CD4-positive, alpha-beta memory T cell (primary cell): Measurements from ENCODE around the gene KHSRP. TPM values are rescaled to one million over a fixed set of nuclear protein-coding genes. Genes with fewer than 3 reads are reported as not detected.
A peak's percentile ranks its signal among the peaks of the same experiment; 100 is the strongest.

Source experiments
- CTCF ChIA-PET: fragments of 350-600 bp; sonication (Branson Sonifier 250); formaldehyde crosslinking; loops from one replicate; lab custom pipeline; 2021; ENCODE audit warnings: inconsistent platforms; ENCODE audit not compliant: partially characterized antibody; lab: Charles Lee
- POLR2A ChIA-PET: fragments of 350-600 bp; sonication (Branson Sonifier 250); formaldehyde crosslinking; loops from one replicate; lab custom pipeline; 2021; ENCODE audit not compliant: partially characterized antibody; lab: Charles Lee
- DNase-seq, 5 donors: peaks; one replicate each; pipeline versions ENCODE4 v3.0.0 to v3.0.0-alpha.2; 2020 to 2022; ENCODE audit warnings: mixed read lengths in 1 of 5
- H3K27ac ChIP-seq: one replicate; pipeline ENCODE4 v1.7.0; 2013; ENCODE audit warnings: low read depth, low read length
- H3K27me3 ChIP-seq: 2 replicates; pipeline ENCODE4 v1.7.0; 2013; ENCODE audit warnings: mild to moderate bottlenecking, low read length, moderate library complexity; ENCODE audit not compliant: insufficient read depth
- H3K36me3 ChIP-seq: 2 replicates; pipeline ENCODE4 v1.7.0; 2013; ENCODE audit warnings: mild to moderate bottlenecking, low read length, moderate library complexity; ENCODE audit not compliant: insufficient read depth
- H3K4me1 ChIP-seq: 2 replicates; pipeline ENCODE4 v1.7.0; 2013; ENCODE audit warnings: mild to moderate bottlenecking, low read length, moderate library complexity; ENCODE audit not compliant: insufficient read depth
- H3K4me3 ChIP-seq, 2 donors: one replicate each; pipeline ENCODE4 v1.7.0; 2013; ENCODE audit warnings: low read length in 2 of 2, mild to moderate bottlenecking in 1 of 2
- H3K9me3 ChIP-seq, 2 donors: one replicate each; pipeline ENCODE4 v1.7.0; 2013; ENCODE audit warnings: low read length in 2 of 2, control low read depth in 1 of 2; ENCODE audit not compliant: control insufficient read depth in 1 of 2
- H3K27ac Mint-ChIP-seq, 7 donors: one replicate each; pipeline ENCODE4 v1.8.0; 2020 to 2021; ENCODE audit warnings: mixed read lengths in 7 of 7, mild to moderate bottlenecking in 6 of 7, inconsistent platforms in 3 of 7, moderate library complexity in 3 of 7
- H3K27me3 Mint-ChIP-seq, 2 donors: one replicate each; pipeline ENCODE4 v1.8.0; 2020 to 2021; ENCODE audit warnings: mixed read lengths in 2 of 2
- H3K36me3 Mint-ChIP-seq, 2 donors: one replicate each; pipeline ENCODE4 v1.8.0; 2020 to 2021; ENCODE audit warnings: mixed read lengths in 2 of 2, inconsistent platforms in 1 of 2, mild to moderate bottlenecking in 1 of 2
- H3K4me1 Mint-ChIP-seq, 4 donors: one replicate each; pipeline ENCODE4 v1.8.0; 2020 to 2021; ENCODE audit warnings: mixed read lengths in 4 of 4, mild to moderate bottlenecking in 1 of 4
- H3K4me3 Mint-ChIP-seq, 8 donors: one replicate each; pipeline ENCODE4 v1.8.0; 2020 to 2021; ENCODE audit warnings: mixed read lengths in 8 of 8, mild to moderate bottlenecking in 7 of 8, moderate library complexity in 6 of 8, inconsistent platforms in 3 of 8
- H3K9me3 Mint-ChIP-seq, 8 donors: one replicate each; pipeline ENCODE4 v1.8.0; 2020 to 2021; ENCODE audit warnings: mixed read lengths in 8 of 8, mild to moderate bottlenecking in 5 of 8, inconsistent platforms in 3 of 8, moderate library complexity in 1 of 8
- intact Hi-C: fragments of 100-400 bp; cut with micrococcal nuclease; formaldehyde crosslinking; loops from one replicate; pipeline ENCODE4 v1.15.1; 2023
- microRNA-seq: library from miRNA; unstranded; fragments of <30 nt; microRNA quantifications from one replicate; pipeline ENCODE4 v1.2.0, GENCODE V29; 2021; ENCODE audit warnings: borderline replicate concordance, borderline number of aligned reads, borderline microRNAs expressed, mixed read lengths
- polyA plus RNA-seq, 2 donors: library from polyadenylated mRNA; unstranded; fragments of 300-500 nt; fragmentation: Illumina TruSeq; gene quantifications; one replicate each; pipeline ENCODE4 v1.2.3, GENCODE V29; 2021
- total RNA-seq, 2 experiments: library from RNA; stranded (reverse); gene quantifications; one replicate each; pipeline ENCODE4 v1.2.3, GENCODE V29; 2021

Gene KHSRP
- total and polyA plus RNA-seq, 4 experiments from 2014 or later, result 4.3 to 169 (median 96.7) TPM

- Histone ChIP-seq H3K4me3 (peak within 1 kb of the TSS; percentile 66 to 90), H3K27ac (peak within 1 kb of the TSS; percentile 92), H3K27me3 (no peaks in the 10 kb centered on the region), H3K4me1 (peaks cover 15% of the 10 kb centered on the region), H3K36me3 (peaks cover 17% of the 10 kb centered on the region), H3K9me3 (no peaks in the 10 kb centered on the region)
- Mint-ChIP-seq H3K4me1 (peaks cover 13 to 30% (median 20%) of the 10 kb centered on the region in 4 donors), H3K4me3 (peak within 1 kb of the TSS; percentile 84 to 95 (median 92)), H3K36me3 (peaks cover 9 to 32% of the 10 kb centered on the region in 2 donors), H3K27ac (peak within 1 kb of the TSS; percentile 90 to 97 (median 95)), H3K27me3 (no peaks in the 10 kb centered on the region), H3K9me3 (no peaks in the 10 kb centered on the region)
- DNase-seq, result peak; percentile 97 to 99 (median 99)
- intact Hi-C loops, result loop anchor here (1.0 to 5.0 kb wide), 8 partner anchors 11 to 468 kb away; partner anchors contain the start of genes CLPP, GTF2F1, RFX2 and TRIP10
- ChIA-PET CTCF (interaction anchor here (0.7 to 2.1 kb wide), 5 partner anchors 9 to 94 kb away, joined by 3 to 6 read pairs (median 3); partner anchors contain the start of gene CLPP), POLR2A (interaction anchor here (0.6 to 5.8 kb wide), 12 partner anchors 10 to 750 kb away, joined by 3 to 123 read pairs (median 4); partner anchors contain the start of genes CLPP, DENND1C, GPR108 and GTF2F1)
These were observed 52.0 kb downstream of the KHSRP start, which contains the start of gene ALKBH7 for GRCh38 chr19:6372594-6373095. Gene ALKBH7, plus strand, starts transcription at chr19:6372794. Its CDS starts 27 bp downstream, at chr19:6372821.

GRCh38 chr19:6364353-6364752 is 60.3 kb downstream of the KHSRP start:
- peak in 1 of 5 donors; percentile 18 for DNase-seq
- peaks cover 29 to 46% of the 10 kb centered on the region in 2 donors for H3K36me3 Mint-ChIP-seq
- peak overlapping the region in 2 of 8 donors; percentile 36 for H3K4me3 Mint-ChIP-seq
- peaks cover 23% of the 10 kb centered on the region for H3K4me1 ChIP-seq
- H3K9me3 Mint-ChIP-seq, result no peaks in the 10 kb centered on the region
- H3K27ac ChIP-seq, result no peak overlapping the region
- H3K27me3 Mint-ChIP-seq, result no peaks in the 10 kb centered on the region
- intact Hi-C loops, result loop anchor here (5.0 to 10.0 kb wide), 2 partner anchors 570 to 1168 kb away; partner anchors contain the start of gene DUS3L
- peaks cover 50% of the 10 kb centered on the region for H3K36me3 ChIP-seq
- no peaks in the 10 kb centered on the region for H3K27me3 ChIP-seq
- POLR2A ChIA-PET, result interaction anchor here (5.4 kb wide), 1 partner anchor 8 kb away, joined by 123 read pairs; the partner anchor contains the start of gene ALKBH7
- H3K4me3 ChIP-seq, result no peak overlapping the region
- CTCF ChIA-PET, result interaction anchor here (0.8 kb wide), 1 partner anchor 8 kb away, joined by 3 read pairs; the partner anchor contains the start of gene ALKBH7
- peaks cover 8 to 30% (median 20%) of the 10 kb centered on the region in 4 donors for H3K4me1 Mint-ChIP-seq
- peak overlapping the region in 1 of 7 donors; percentile 41 for H3K27ac Mint-ChIP-seq
- no peaks in the 10 kb centered on the region for H3K9me3 ChIP-seq

Small RNA genes lying within 50 kb of the gene (microRNA-seq; reads per million reads assigned to microRNA genes)
- gene MIR3940 (3.1 reads per million, percentile 13 among the genes with 10 or more reads in this experiment), gene MIR6790 (not detected), gene MIR6885 (not detected)

Other genes starting within 250 kb of the KHSRP start
- 10 to 100 TPM; 41.1 to 41.7 TPM for gene MLLT1, start 144.8 kb downstream of the KHSRP start, total RNA-seq
- gene MLLT1, start 144.8 kb downstream of the KHSRP start, polyA plus RNA-seq, result 1 to 10 TPM in 1 of 2 donors, under 1 TPM in 1; 0.50 to 2.0 TPM
- 1 to 10 TPM in 1 of 2 experiments, under 1 TPM in 1; 0.67 to 1.3 TPM for gene ACER1, start 91.2 kb downstream of the KHSRP start, total RNA-seq
- gene ACER1, start 91.2 kb downstream of the KHSRP start, polyA plus RNA-seq, result 1 to 10 TPM in 1 of 2 donors, under 1 TPM in 1; 0.90 to 1.1 TPM
- 10 to 100 TPM; 70.8 to 71.3 TPM for gene CLPP, start 63.3 kb downstream of the KHSRP start, total RNA-seq
- gene CLPP, start 63.3 kb downstream of the KHSRP start, polyA plus RNA-seq, result 100 to 1,000 TPM; 160 to 212 TPM
- gene ALKBH7, start 52.0 kb downstream of the KHSRP start, total RNA-seq, result 10 to 100 TPM; 67.4 to 73.4 TPM
- gene ALKBH7, start 52.0 kb downstream of the KHSRP start, polyA plus RNA-seq, result 10 to 100 TPM; 72.3 to 88.1 TPM
- gene PSPN, start 48.9 kb downstream of the KHSRP start, total RNA-seq, result 1 to 10 TPM; 4.6 to 5.2 TPM
- under 1 TPM; 0.38 to 0.61 TPM for gene PSPN, start 48.9 kb downstream of the KHSRP start, polyA plus RNA-seq
- gene GTF2F1, start 31.6 kb downstream of the KHSRP start, total RNA-seq, result 10 to 100 TPM; 56.3 to 57.7 TPM
- 10 to 100 TPM in 1 of 2 donors, 1 to 10 TPM in 1; 6.6 to 27.5 TPM for gene GTF2F1, start 31.6 kb downstream of the KHSRP start, polyA plus RNA-seq
- not detected for gene SLC25A41, start 9.0 kb upstream of the KHSRP start, total RNA-seq
- not detected for gene SLC25A41, start 9.0 kb upstream of the KHSRP start, polyA plus RNA-seq
- 10 to 100 TPM; 24.9 to 25.5 TPM for gene SLC25A23, start 35.0 kb upstream of the KHSRP start, total RNA-seq
- 10 to 100 TPM in 1 of 2 donors, 1 to 10 TPM in 1; 8.2 to 24.3 TPM for gene SLC25A23, start 35.0 kb upstream of the KHSRP start, polyA plus RNA-seq
- gene CRB3, start 39.5 kb upstream of the KHSRP start, total RNA-seq, result 1 to 10 TPM; 4.2 to 5.1 TPM
- gene CRB3, start 39.5 kb upstream of the KHSRP start, polyA plus RNA-seq, result 10 to 100 TPM in 1 of 2 donors, 1 to 10 TPM in 1; 4.3 to 10.3 TPM
- gene DENND1C, start 57.0 kb upstream of the KHSRP start, total RNA-seq, result 100 to 1,000 TPM; 105 to 113 TPM
- gene DENND1C, start 57.0 kb upstream of the KHSRP start, polyA plus RNA-seq, result 10 to 100 TPM; 39.6 to 77.8 TPM
- gene TUBB4A, start 77.5 kb upstream of the KHSRP start, total RNA-seq, result 1 to 10 TPM; 3.9 to 4.7 TPM
- gene TUBB4A, start 77.5 kb upstream of the KHSRP start, polyA plus RNA-seq, result 1 to 10 TPM; 1.5 to 1.9 TPM
- gene TNFSF9, start 106.2 kb upstream of the KHSRP start, total RNA-seq, result under 1 TPM; 0.64 to 0.99 TPM
- 1 to 10 TPM in 1 of 2 donors, under 1 TPM in 1; 0.29 to 3.3 TPM for gene TNFSF9, start 106.2 kb upstream of the KHSRP start, polyA plus RNA-seq
- gene CD70, start 166.3 kb upstream of the KHSRP start, total RNA-seq, result 1 to 10 TPM; 1.9 to 3.0 TPM
- gene CD70, start 166.3 kb upstream of the KHSRP start, polyA plus RNA-seq, result 1 to 10 TPM; 1.8 to 1.9 TPM
- gene TNFSF14, start 245.3 kb upstream of the KHSRP start, total RNA-seq, result 10 to 100 TPM; 12.5 to 14.0 TPM
- gene TNFSF14, start 245.3 kb upstream of the KHSRP start, polyA plus RNA-seq, result 10 to 100 TPM in 1 of 2 donors, 1 to 10 TPM in 1; 3.1 to 18.9 TPM